Adrenal gland (tissue), 5 donors: ENCODE data around the gene CD46.
A peak's percentile ranks its signal among the peaks of the same experiment; 100 is the strongest.

Experiments
- CTCF ChIP-seq, 6 experiments: fragments of 450-650 bp in 4 of 6; fragments of 200-600 bp in 2 of 6; sonication (generic) in 1 of 6; IDR thresholded peaks; 1 replicate in 5 of 6; 2 replicates in 1 of 6; pipeline versions ENCODE4 v1.5.1 to v1.8.0; 2016 to 2021; ENCODE audit warnings: antibody characterized with exemption in 6 of 6, mild to moderate bottlenecking in 2 of 6, moderate library complexity in 1 of 6
- POLR2A ChIP-seq, 2 donors: fragments of 450-650 bp; IDR thresholded peaks; one replicate each; pipeline ENCODE4 v1.6.1; 2017; ENCODE audit warnings: antibody characterized with exemption in 2 of 2, mild to moderate bottlenecking in 2 of 2, moderate library complexity in 1 of 2
- donor health status: DM: no; HTN: no; CAD: no.

- TF ChIP-seq POLR2A (IDR thresholded peaks at IDR 0.05) (peak in 1 of 2 donors; percentile 63), CTCF (IDR thresholded peaks at IDR 0.05) (no peak)
Measured at GRCh38 chr1:207838156-207839082, 86.6 kb downstream of the CD46 start.
